HG03280 (cell line): ENCODE data around the gene TAS2R40.
A peak's percentile ranks its signal among the peaks of the same experiment; 100 is the strongest.
"Not testable (repeated sequence)": the region's sequence is repeated elsewhere in the genome, so short reads cannot be mapped to it uniquely, and the experiment has no call there.

Experiments
- ATAC-seq: cut with Tn5 transposase; IDR thresholded peaks from one replicate; pipeline ENCODE4 v1.9.1; 2021; ENCODE audit warnings: mild to moderate bottlenecking, moderate library complexity; ENCODE audit not compliant: unreplicated experiment

Gene TAS2R40

DNA sequence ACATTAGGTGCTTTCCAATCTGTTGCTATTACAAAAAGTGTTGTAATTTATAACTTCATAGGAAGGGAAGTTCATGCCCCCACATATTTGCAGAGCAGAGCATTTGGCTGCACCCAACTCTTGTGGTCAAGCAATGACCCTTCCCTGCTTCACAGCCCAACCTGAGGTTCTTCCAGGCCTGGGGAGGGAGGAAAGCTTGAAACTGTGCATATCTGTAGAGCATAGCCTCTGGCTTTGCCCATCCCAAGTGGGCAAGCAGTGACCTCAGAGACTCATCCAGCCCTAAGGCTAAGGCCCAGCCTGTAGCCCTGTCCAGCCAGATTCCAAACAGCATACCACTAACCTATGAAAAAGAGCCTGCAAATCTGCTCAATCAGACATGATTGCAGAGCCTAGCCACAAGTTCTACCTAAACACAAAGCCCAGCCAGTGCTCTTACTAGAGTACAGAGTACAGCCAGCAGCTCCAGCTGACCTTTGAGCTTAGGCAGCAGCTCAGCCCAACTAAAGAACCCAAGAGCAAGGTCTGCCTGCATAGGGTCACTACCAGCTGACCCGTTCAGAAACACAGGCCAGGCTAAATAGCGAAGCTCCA, 27.0 kb downstream of the TAS2R40 start:
- ATAC-seq: no peak

DNA sequence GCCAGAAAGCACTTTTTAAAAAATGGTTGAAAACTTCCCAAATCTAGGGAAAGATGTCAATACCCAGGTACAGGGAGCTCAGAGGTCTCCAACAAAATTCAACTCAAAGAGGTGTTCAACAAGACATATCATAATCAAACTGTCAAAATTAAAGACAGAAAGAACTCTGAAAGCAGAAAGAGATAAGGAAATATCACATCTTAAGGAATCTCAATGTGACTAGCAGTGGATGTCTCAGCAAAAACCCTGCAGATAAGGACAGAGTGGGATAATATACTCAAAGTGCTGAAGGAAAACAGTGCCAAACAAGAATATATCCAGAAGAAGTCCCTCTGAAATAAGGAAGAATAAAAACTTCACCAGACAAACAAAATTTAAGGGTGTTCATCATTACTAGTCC, 28.4 kb downstream of the TAS2R40 start:
- ATAC-seq: no peak

- ATAC-seq: no peak
These were observed 29.0 kb downstream of the TAS2R40 start for GRCh38 chr7:143250822-143251221.

- ATAC-seq: no peak
These were observed 30.2 kb downstream of the TAS2R40 start for GRCh38 chr7:143252006-143252405.

GRCh38 chr7:143255564-143255963, 33.7 kb downstream of the TAS2R40 start:
- no peak for ATAC-seq

GRCh38 chr7:143256325-143256724, 34.5 kb downstream of the TAS2R40 start:
- ATAC-seq: no peak

- ATAC-seq: peak; percentile 77
These were observed 35.1 kb downstream of the TAS2R40 start for GRCh38 chr7:143256932-143257331.

DNA sequence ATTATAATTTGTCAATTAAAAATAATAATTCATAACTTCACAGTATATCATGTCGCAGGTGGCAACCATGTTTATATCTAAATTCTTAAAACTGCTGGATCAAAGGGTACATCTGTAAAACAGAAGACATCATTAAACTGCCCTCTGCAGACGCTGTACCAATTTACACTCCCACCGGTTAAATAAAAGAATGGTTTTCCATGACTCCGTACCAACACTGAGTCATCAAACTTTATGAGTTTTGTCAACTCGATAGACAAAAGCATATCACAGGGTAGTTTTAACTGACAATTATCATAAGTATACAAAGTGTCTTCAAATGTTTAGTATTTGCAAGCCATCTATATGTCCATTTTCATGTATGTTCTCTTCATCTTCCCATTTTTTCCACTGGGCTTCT, 35.7 kb downstream of the TAS2R40 start:
- ATAC-seq: no peak

DNA sequence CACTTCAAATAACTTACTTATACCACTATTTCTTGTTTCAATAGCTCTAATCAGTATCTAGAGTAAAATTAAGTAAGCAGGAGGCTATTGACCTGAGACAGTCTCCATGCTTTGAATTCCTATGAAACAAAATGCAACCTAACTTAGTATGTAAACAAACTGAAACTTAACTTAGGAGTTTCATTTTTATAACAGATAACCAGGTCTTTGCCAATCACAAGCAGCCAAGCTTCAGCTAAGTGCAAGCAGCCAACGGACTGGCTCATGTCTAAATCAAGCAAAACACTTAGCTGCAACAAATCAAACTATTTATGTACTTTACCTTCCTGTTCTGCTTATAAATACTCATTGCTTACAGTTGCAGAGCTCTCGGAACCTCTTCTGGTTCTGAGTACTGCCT, 37.0 kb downstream of the TAS2R40 start:
- peak; percentile 36 for ATAC-seq

DNA sequence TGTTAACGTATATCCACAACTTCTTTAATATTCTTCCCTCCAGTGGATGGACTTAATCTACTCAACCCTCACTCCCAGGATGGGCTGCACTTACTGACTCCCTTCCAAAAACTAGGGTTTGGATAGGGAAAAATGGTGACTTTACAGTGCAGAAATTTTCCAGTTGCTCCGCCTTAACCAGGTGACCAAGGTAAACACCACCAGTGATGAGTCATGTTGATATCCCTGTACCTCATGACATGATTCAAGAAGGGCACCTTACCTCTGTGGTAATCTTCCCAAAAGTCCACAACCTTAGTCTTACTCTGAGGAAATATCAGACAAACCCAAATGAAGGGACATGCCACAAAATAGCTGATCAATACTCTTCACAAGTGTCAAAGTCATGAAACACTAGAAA, 37.9 kb downstream of the TAS2R40 start:
- no peak for ATAC-seq

GRCh38 chr7:143261901-143262300, 40.1 kb downstream of the TAS2R40 start:
- no peak for ATAC-seq

- peak; percentile 92 for ATAC-seq
These were observed 41.7 kb downstream of the TAS2R40 start, which contains the start of gene GSTK1 for GRCh38 chr7:143263266-143264195. Gene GSTK1 (plus strand): TSS chr7:143263441. CDS start chr7:143263514, 73 bp downstream.

GRCh38 chr7:143264196-143264568, 42.3 kb downstream of the TAS2R40 start:
- not testable (repeated sequence) for ATAC-seq

GRCh38 chr7:143265017-143265693, 43.3 kb downstream of the TAS2R40 start:
- ATAC-seq: no peak

DNA sequence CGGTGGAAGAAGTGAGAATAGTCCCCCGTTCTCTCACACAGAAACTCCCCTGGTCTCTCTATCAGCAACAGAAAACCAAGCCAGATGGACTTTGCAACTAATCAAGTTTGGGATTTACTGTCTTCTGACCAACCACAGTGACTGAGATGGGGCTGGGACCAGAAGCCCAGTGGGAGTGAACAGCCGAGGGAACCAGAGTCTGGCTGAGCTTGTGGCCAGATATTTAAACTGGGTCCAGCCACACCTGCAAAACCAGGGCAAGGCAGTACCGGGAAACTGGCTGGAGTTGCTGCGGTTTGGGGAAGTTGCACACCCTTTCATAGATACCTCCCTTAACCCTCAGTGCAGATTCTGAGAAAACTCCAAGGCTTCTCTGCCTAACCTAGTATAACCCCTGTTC, 47.4 kb downstream of the TAS2R40 start:
- ATAC-seq: no peak

DNA sequence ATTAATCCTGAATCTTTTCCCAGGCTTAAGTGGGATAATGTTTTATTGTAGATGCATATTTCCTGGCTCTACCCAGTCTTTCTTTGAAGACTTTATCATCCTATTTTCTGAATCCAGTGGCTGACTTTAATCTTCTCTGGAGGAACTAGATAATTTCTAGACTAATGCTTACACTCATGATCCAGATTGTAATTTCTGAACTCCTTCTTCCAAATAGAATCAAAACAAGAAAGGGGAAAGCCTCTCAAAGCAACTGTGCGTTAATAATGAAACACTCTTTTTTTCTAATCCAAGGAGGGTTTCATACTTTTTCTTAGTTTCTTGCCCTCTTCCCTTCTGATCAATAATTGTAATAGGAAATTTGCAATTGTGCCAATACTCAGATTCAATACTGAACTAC, 49.4 kb downstream of the TAS2R40 start:
- no peak for ATAC-seq
